PFSK-1 (cell line): ENCODE results near the gene HELT.

Experiments used
- FOXP2 ChIP-seq: optimal IDR thresholded peaks from 2 replicates; pipeline ENCODE3; 2011; ENCODE audit warnings: borderline replicate concordance, control low read depth, inconsistent platforms; ENCODE audit not compliant: insufficient read depth; ENCODE audit errors: extremely low read length, extremely low read depth
- POLR2AphosphoS5 ChIP-seq: IDR thresholded peaks from 2 replicates; pipeline ENCODE4 v1.6.1; 2012; ENCODE audit warnings: low read depth, mild to moderate bottlenecking, control low read depth, low read length, moderate library complexity
- REST ChIP-seq, 2 experiments: IDR thresholded peaks; 2 replicates each; pipeline versions ENCODE4 v1.6.1 to v1.8.0; 2011 to 2012; ENCODE audit warnings: low read depth in 2 of 2, low read length in 2 of 2, control low read depth in 1 of 2, inconsistent platforms in 1 of 2, mild to moderate bottlenecking in 1 of 2, moderate library complexity in 1 of 2; ENCODE audit not compliant: insufficient read depth in 1 of 2
- SIN3A ChIP-seq: IDR thresholded peaks from 2 replicates; pipeline ENCODE4 v1.6.1; 2012; ENCODE audit warnings: mild to moderate bottlenecking, low read length, moderate library complexity, borderline replicate concordance; ENCODE audit not compliant: insufficient read depth
- TAF1 ChIP-seq: IDR thresholded peaks from 2 replicates; pipeline ENCODE4 v1.6.1; 2012; ENCODE audit warnings: low read length, control low read depth, borderline replicate concordance; ENCODE audit not compliant: insufficient read depth

GRCh38 chr4:185054272-185054671 lies 36.0 kb downstream of the HELT start:
- TF ChIP-seq POLR2AphosphoS5, result no peak
- TF ChIP-seq SIN3A, result no peak
- no peak for TF ChIP-seq TAF1
- no peak for TF ChIP-seq REST (IDR thresholded peaks at IDR 0.05; ENCODE audit: insufficient read depth in 1 of 2, low read depth in 2 of 2, low read length in 2 of 2)
- TF ChIP-seq FOXP2, result no peak
